SK-N-MC (cell line): ENCODE results near the gene PCDHGB3.
"Not testable (repeated sequence)": the region's sequence is repeated elsewhere in the genome, so short reads cannot be mapped to it uniquely, and the experiment has no call there.

Experiments
- DNase-seq: peaks from one replicate; pipeline ENCODE4 v3.0.0-alpha.2; 2011; ENCODE audit warnings: low read depth, low spot score
- H3K27ac ChIP-seq: fragments of 200-600 bp; sonication (generic); 2 replicates; pipeline ENCODE4 v1.5.1; 2016; ENCODE audit warnings: mixed run types
- H3K36me3 ChIP-seq: fragments of 200-600 bp; sonication (generic); 2 replicates; pipeline ENCODE4 v1.6.1; 2017; ENCODE audit warnings: antibody characterized with exemption, low read length, mixed read lengths; ENCODE audit not compliant: insufficient read depth
- H3K4me3 ChIP-seq: fragments of 200-600 bp; sonication (generic); 2 replicates; pipeline ENCODE4 v1.5.1; 2016
- H3K9ac ChIP-seq: fragments of 200-600 bp; sonication (generic); 2 replicates; pipeline ENCODE4 v1.8.0; 2017; ENCODE audit warnings: mixed run types, mixed read lengths; ENCODE audit not compliant: insufficient read length
- H3K9me3 ChIP-seq: fragments of 200-600 bp; sonication (generic); 2 replicates; pipeline ENCODE4 v1.6.1; 2017; ENCODE audit warnings: low read depth, mild to moderate bottlenecking, antibody characterized with exemption, low read length, moderate library complexity, mixed read lengths
- EZH2 ChIP-seq: fragments of 200-600 bp; sonication (generic); IDR thresholded peaks from one replicate; pipeline ENCODE4 v1.6.1; 2017; ENCODE audit warnings: antibody characterized with exemption
- FOXP2 ChIP-seq: optimal IDR thresholded peaks from 2 replicates; pipeline ENCODE3; 2011; ENCODE audit warnings: mild to moderate bottlenecking, moderate library complexity; ENCODE audit not compliant: insufficient read depth; ENCODE audit errors: extremely low read length, control extremely low read depth
- POLR2AphosphoS5 ChIP-seq: IDR thresholded peaks from 2 replicates; pipeline ENCODE4 v1.6.1; 2012; ENCODE audit warnings: mild to moderate bottlenecking, low read depth, low read length, borderline replicate concordance

Gene PCDHGB3

GRCh38 chr5:141369994-141370848, at the start of gene PCDHGB3:
Gene PCDHGB3 (plus strand): TSS chr5:141370242. CDS start chr5:141370395, 153 bp downstream.
- DNase-seq = no peak
- Histone ChIP-seq H3K9ac (no peak within 1 kb of the TSS), H3K4me3 (no peak within 1 kb of the TSS)

GRCh38 chr5:141322261-141322660, 47.8 kb upstream of the PCDHGB3 start:
- Histone ChIP-seq H3K36me3 (peaks cover 25% of the 10 kb centered on the region), H3K9ac (no peak overlapping the region), H3K9me3 (peaks cover 23% of the 10 kb centered on the region), H3K27ac (no peak overlapping the region), H3K4me3 (no peak overlapping the region)
- no peak for DNase-seq
- TF ChIP-seq FOXP2 (no peak), EZH2 (no peak), POLR2AphosphoS5 (no peak)

More at GRCh38 chr5:141369994-141370848, at the start of gene PCDHGB3:
- no peaks in the 10 kb centered on the region for H3K36me3 ChIP-seq
- no peaks in the 10 kb centered on the region for H3K9me3 ChIP-seq
- no peak within 1 kb of the TSS for H3K27ac ChIP-seq
- TF ChIP-seq POLR2AphosphoS5 (no peak), FOXP2 (no peak), EZH2 (no peak)

- no peak for DNase-seq
- Histone ChIP-seq H3K27ac (no peak overlapping the region), H3K9ac (no peak overlapping the region), H3K4me3 (no peak overlapping the region), H3K9me3 (no peaks in the 10 kb centered on the region; the same call in 1 of the 2 replicates), H3K36me3 (no peaks in the 10 kb centered on the region)
- no peak for TF ChIP-seq FOXP2
- TF ChIP-seq POLR2AphosphoS5 = no peak
- no peak for TF ChIP-seq EZH2
Measured at GRCh38 chr5:141326088-141326854, 43.8 kb upstream of the PCDHGB3 start.

GRCh38 chr5:141328231-141328630, 41.8 kb upstream of the PCDHGB3 start:
- no peak overlapping the region for H3K27ac ChIP-seq
- H3K9me3 ChIP-seq = no peaks in the 10 kb centered on the region
- no peak overlapping the region for H3K9ac ChIP-seq
- H3K36me3 ChIP-seq = no peaks in the 10 kb centered on the region
- TF ChIP-seq FOXP2 = no peak
- no peak for TF ChIP-seq EZH2
- TF ChIP-seq POLR2AphosphoS5 = no peak
- DNase-seq = no peak
- no peak overlapping the region for H3K4me3 ChIP-seq

- Histone ChIP-seq H3K9ac (no peak within 1 kb of the TSS), H3K27ac (no peak within 1 kb of the TSS), H3K9me3 (no peaks in the 10 kb centered on the region), H3K36me3 (no peaks in the 10 kb centered on the region), H3K4me3 (peak within 1 kb of the TSS; percentile 41; the same call in 1 of the 2 replicates)
- DNase-seq = no peak
- TF ChIP-seq EZH2 (no peak), POLR2AphosphoS5 (no peak), FOXP2 (no peak)
Measured at GRCh38 chr5:141330299-141331080, 39.6 kb upstream of the PCDHGB3 start, which contains the start of gene PCDHGA1. Gene PCDHGA1 (plus strand): TSS chr5:141330514.

GRCh38 chr5:141332571-141332970, 37.5 kb upstream of the PCDHGB3 start:
- H3K27ac ChIP-seq, H3K9me3 ChIP-seq: not testable (repeated sequence)

GRCh38 chr5:141338538-141339306, 31.3 kb upstream of the PCDHGB3 start, which contains the start of gene PCDHGA2:
Gene PCDHGA2 (plus strand): TSS chr5:141338760.
- Histone ChIP-seq H3K36me3 (no peaks in the 10 kb centered on the region), H3K4me3 (no peak within 1 kb of the TSS), H3K9ac (no peak within 1 kb of the TSS), H3K27ac (no peak within 1 kb of the TSS), H3K9me3 (no peaks in the 10 kb centered on the region; the same call in 1 of the 2 replicates)
- TF ChIP-seq POLR2AphosphoS5 (no peak), FOXP2 (no peak), EZH2 (no peak)
- DNase-seq = no peak

More at GRCh38 chr5:141332571-141332970, 37.5 kb upstream of the PCDHGB3 start:
- H3K4me3 ChIP-seq, H3K36me3 ChIP-seq, DNase-seq, H3K9ac ChIP-seq: not testable (repeated sequence)

- not testable (repeated sequence) for H3K36me3 ChIP-seq, H3K4me3 ChIP-seq, H3K9ac ChIP-seq, DNase-seq, H3K9me3 ChIP-seq, H3K27ac ChIP-seq
Measured at GRCh38 chr5:141340781-141341354, 29.2 kb upstream of the PCDHGB3 start.
